Measurements from ENCODE around the gene GNB1L.

Gene GNB1L

DNA sequence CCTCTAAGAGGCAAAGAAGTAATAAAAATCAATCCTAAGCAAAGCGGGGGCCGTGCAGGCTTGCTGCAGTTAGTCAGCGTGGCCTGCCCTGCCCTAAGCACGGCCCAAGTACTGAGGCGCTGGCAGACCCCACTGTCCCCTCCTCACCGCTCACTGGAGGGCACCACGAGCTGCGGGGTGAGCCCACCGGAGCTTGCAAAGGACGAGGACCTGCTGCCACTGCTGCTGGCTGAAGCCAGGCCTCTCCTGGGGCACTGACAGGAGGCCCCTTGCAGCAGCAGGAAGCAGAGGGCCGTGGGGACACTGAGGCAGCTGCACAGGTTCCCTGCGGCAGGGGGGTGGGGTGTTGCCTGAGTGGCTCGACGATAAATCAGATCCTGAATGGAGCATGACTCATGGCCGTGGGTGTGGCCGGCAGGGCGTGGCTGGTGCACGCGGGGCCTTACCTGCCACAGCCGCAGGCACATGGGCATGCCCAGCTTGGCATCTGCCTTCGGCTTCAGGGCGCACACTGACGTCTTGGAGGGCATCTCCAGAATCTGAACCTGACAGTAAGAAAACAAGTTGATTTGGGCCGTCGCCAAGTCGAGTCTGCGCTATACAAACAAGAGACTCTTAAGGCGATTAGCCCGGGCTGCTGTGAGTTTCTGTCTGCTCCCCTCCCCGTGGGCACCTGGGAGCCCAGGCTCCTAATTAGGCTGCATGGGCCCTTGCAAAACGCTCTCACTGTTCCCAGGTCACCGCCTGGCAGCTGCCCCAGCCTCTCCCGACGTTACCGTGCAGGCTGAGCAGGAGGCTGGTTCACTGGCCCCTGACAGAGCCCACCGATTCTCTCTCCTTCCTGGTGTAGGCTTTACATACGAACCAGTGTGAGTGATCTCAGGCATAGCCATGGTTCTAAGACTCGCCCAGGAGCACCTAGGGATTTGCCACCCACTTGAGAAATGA, 48.2 kb downstream of the GNB1L start:
- Histone ChIP-seq H3K36me3 (replicated peaks; ENCODE audit: low read depth, low read length) (no peaks in the 10 kb centered on the region), H3K4me2 (ENCODE audit: low read length) (no peak overlapping the region), H3K9ac (ENCODE audit: low read length) (no peak overlapping the region), H2AFZ (ENCODE audit: low read depth, low read length) (no peak overlapping the region), H3K4me1 (ENCODE audit: low read length) (no peaks in the 10 kb centered on the region), H3K27ac (ENCODE audit: low read length) (no peak overlapping the region), H4K20me1 (ENCODE audit: insufficient read depth, low read length) (no peaks in the 10 kb centered on the region), H3K79me2 (ENCODE audit: low read length) (no peaks in the 10 kb centered on the region), H3K27me3 (ENCODE audit: low read depth, low read length) (no peaks in the 10 kb centered on the region), H3K4me3 (ENCODE audit: low read length) (no peak overlapping the region), H3K9me3 (ENCODE audit: insufficient read depth, low read length) (no peaks in the 10 kb centered on the region)
- TF ChIP-seq, protein P1, sequence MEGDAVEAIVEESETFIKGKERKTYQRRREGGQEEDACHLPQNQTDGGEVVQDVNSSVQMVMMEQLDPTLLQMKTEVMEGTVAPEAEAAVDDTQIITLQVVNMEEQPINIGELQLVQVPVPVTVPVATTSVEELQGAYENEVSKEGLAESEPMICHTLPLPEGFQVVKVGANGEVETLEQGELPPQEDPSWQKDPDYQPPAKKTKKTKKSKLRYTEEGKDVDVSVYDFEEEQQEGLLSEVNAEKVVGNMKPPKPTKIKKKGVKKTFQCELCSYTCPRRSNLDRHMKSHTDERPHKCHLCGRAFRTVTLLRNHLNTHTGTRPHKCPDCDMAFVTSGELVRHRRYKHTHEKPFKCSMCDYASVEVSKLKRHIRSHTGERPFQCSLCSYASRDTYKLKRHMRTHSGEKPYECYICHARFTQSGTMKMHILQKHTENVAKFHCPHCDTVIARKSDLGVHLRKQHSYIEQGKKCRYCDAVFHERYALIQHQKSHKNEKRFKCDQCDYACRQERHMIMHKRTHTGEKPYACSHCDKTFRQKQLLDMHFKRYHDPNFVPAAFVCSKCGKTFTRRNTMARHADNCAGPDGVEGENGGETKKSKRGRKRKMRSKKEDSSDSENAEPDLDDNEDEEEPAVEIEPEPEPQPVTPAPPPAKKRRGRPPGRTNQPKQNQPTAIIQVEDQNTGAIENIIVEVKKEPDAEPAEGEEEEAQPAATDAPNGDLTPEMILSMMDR (IDR thresholded peaks at IDR 0.05; ENCODE audit: low read depth, low read length): no peak
- TF ChIP-seq EZH2phosphoT487 (IDR thresholded peaks at IDR 0.05; ENCODE audit: low read depth): no peak

DNA sequence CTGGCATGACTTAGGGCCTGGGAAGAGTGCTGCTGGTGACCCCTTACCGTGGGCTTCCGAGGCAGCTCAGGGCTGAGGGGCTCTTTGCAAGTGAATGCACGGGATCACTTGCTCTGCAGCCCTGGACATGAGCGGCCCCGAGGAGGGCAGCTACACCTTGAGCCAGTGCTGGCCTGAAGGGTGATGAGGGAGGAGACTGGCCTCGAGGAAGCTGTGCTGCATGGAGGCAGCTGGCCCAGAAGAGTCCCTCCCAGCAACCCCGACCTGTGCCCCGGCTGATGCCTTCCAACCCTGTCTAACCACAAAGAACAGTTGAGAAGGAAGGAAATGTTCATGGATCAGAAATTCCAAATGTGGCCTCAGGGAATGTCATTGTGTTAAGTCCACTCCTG, 48.9 kb downstream of the GNB1L start:
- no peaks in the 10 kb centered on the region for H3K36me3 ChIP-seq (replicated peaks; ENCODE audit: low read depth, low read length)
- H3K4me1 ChIP-seq (ENCODE audit: low read length): no peaks in the 10 kb centered on the region
- H3K4me2 ChIP-seq (ENCODE audit: low read length): no peak overlapping the region
- no peaks in the 10 kb centered on the region for H3K9me3 ChIP-seq (ENCODE audit: insufficient read depth, low read length)
- TF ChIP-seq, protein P1 (IDR thresholded peaks at IDR 0.05; ENCODE audit: low read depth, low read length): no peak
- no peak overlapping the region for H3K9ac ChIP-seq (ENCODE audit: low read length)
- H4K20me1 ChIP-seq (ENCODE audit: insufficient read depth, low read length): no peaks in the 10 kb centered on the region
- no peak overlapping the region for H3K4me3 ChIP-seq (ENCODE audit: low read length)
- no peak overlapping the region for H3K27ac ChIP-seq (ENCODE audit: low read length)
- H3K27me3 ChIP-seq (ENCODE audit: low read depth, low read length): no peaks in the 10 kb centered on the region
- no peak overlapping the region for H2AFZ ChIP-seq (ENCODE audit: low read depth, low read length)
- H3K79me2 ChIP-seq (ENCODE audit: low read length): no peaks in the 10 kb centered on the region

DNA sequence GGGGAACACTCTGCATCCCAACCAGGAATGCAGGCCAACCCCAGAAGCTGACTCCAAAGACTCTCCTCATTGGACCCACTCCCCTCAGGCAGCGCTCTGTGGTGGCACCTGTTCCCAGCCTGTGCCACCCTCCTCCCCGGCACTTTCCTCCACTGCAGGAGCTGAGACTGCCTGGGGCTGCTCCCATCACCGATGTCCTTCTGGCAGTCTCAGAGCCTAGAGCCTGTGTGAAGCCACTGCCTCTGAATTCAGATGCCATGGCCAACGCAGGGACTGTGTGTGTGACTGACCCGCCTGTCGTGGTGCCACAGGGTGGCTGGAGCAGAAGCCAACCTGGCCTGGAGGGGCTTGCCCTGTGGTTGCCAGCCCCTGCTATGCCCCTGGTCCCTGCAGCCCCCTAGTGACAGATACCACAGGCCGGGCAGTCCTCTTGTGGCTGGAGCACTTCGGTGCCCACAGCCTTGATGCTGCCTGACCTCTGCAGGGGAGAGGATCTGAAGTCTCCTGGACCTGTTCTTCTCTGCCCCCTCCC, 50.9 kb downstream of the GNB1L start:
- Histone ChIP-seq H4K20me1 (ENCODE audit: insufficient read depth, low read length) (no peaks in the 10 kb centered on the region), H3K4me2 (ENCODE audit: low read length) (no peak overlapping the region), H3K4me3 (ENCODE audit: low read length) (no peak overlapping the region), H3K36me3 (replicated peaks; ENCODE audit: low read depth, low read length) (no peaks in the 10 kb centered on the region), H3K27me3 (ENCODE audit: low read depth, low read length) (no peaks in the 10 kb centered on the region), H3K9me3 (ENCODE audit: insufficient read depth, low read length) (no peaks in the 10 kb centered on the region), H2AFZ (ENCODE audit: low read depth, low read length) (no peak overlapping the region), H3K27ac (ENCODE audit: low read length) (no peak overlapping the region), H3K4me1 (ENCODE audit: low read length) (no peaks in the 10 kb centered on the region), H3K9ac (ENCODE audit: low read length) (no peak overlapping the region), H3K79me2 (ENCODE audit: low read length) (no peaks in the 10 kb centered on the region)
- TF ChIP-seq, protein P1 (IDR thresholded peaks at IDR 0.05; ENCODE audit: low read depth, low read length): no peak
- TF ChIP-seq EZH2phosphoT487 (IDR thresholded peaks at IDR 0.05; ENCODE audit: low read depth): no peak

DNA sequence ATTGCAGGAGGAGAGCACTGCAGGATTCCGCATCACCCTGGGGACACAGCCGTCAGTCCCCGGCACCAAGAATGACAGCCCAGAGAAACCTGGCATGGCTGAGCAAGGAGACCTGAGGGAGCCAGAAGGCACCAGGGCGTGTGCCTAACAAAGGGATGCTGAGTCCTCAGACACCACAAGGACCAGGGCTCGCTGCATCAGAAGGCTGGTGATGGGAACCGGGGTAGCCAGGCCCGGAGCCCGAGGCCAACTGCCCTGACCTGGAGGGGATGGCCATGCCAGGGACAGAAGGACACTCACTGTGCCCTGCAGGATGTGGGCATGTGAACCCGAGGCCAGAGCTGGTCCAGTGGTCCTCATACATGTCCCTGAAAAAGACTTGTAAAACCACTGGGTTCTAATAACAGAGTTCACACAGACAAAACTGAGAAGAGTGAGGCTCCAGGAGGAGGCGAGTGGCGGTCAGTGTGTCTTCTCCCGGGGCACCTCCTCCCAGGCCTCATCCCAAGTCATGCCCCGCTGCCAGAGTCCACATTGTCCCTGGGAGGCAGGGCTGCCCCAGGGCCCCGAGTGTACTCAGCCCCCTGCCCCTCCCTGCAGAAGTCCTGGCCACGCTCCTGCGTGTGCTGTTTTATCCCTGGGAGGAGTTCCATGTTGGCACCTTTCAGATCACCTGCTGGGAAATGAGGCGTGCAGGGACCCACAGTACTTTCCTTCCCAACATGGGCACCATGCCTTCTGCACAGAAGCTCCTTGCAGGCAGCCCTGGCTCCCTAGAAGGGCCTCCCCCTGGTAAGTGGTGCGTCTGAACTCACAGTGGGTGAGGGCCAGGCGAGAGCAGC, 51.6 kb downstream of the GNB1L start:
- Histone ChIP-seq H2AFZ (ENCODE audit: low read depth, low read length) (no peak overlapping the region), H3K4me3 (ENCODE audit: low read length) (no peak overlapping the region), H3K79me2 (ENCODE audit: low read length) (no peaks in the 10 kb centered on the region), H3K4me1 (ENCODE audit: low read length) (no peaks in the 10 kb centered on the region), H3K27me3 (ENCODE audit: low read depth, low read length) (no peaks in the 10 kb centered on the region), H3K36me3 (replicated peaks; ENCODE audit: low read depth, low read length) (no peaks in the 10 kb centered on the region), H4K20me1 (ENCODE audit: insufficient read depth, low read length) (no peaks in the 10 kb centered on the region), H3K9me3 (ENCODE audit: insufficient read depth, low read length) (no peaks in the 10 kb centered on the region), H3K27ac (ENCODE audit: low read length) (no peak overlapping the region), H3K9ac (ENCODE audit: low read length) (no peak overlapping the region), H3K4me2 (ENCODE audit: low read length) (no peak overlapping the region)
- TF ChIP-seq, protein P1 (IDR thresholded peaks at IDR 0.05; ENCODE audit: low read depth, low read length): no peak
- no peak for TF ChIP-seq EZH2phosphoT487 (IDR thresholded peaks at IDR 0.05; ENCODE audit: low read depth)
